Activated CD4-positive, alpha-beta memory T cell treated with anti-CD3 and anti-CD28 coated beads, Interleukin-2, amount 10 ng/mL, durations not matched to agents 7 days and 5 days (primary cell): ENCODE data around the gene BRMS1L. TPM values are rescaled to one million over a fixed set of nuclear protein-coding genes. Genes with fewer than 3 reads are reported as not detected.

ENCODE experiments used
- total RNA-seq, 2 experiments: library from RNA; stranded (reverse); gene quantifications; one replicate each; pipeline ENCODE4 v1.2.3, GENCODE V29; 2021

The BRMS1L gene
- total RNA-seq, 2 experiments from 2014 or later, result 3.2 to 4.3 TPM

Other genes with a start within 250 kb of the BRMS1L start
- 10 to 100 TPM; 29.0 to 32.8 TPM for gene RALGAPA1, start 17.0 kb upstream of the BRMS1L start, total RNA-seq